GM21515 (cell line): Measurements from ENCODE around the gene USP48.
A peak's percentile ranks its signal among the peaks of the same experiment; 100 is the strongest.
"Not testable (repeated sequence)": the region's sequence is repeated elsewhere in the genome, so short reads cannot be mapped to it uniquely, and the experiment has no call there.

ENCODE experiments used
- ATAC-seq: cut with Tn5 transposase; IDR thresholded peaks from one replicate; pipeline ENCODE4 v1.9.1; 2021; ENCODE audit not compliant: unreplicated experiment

USP48 gene

GRCh38 chr1:21782868-21783678 lies at the start of gene USP48:
USP48 (minus strand) TSS chr1:21783149; CDS start chr1:21782957, 192 bp downstream.
- ATAC-seq: peak; percentile 63

GRCh38 chr1:21831454-21831970 lies 48.6 kb upstream of the USP48 start:
- no peak for ATAC-seq

GRCh38 chr1:21830792-21831453 lies 48.0 kb upstream of the USP48 start:
- ATAC-seq: no peak

GRCh38 chr1:21829294-21829693 lies 46.3 kb upstream of the USP48 start:
- no peak for ATAC-seq

GRCh38 chr1:21828506-21829210 lies 45.7 kb upstream of the USP48 start:
- ATAC-seq: no peak

GRCh38 chr1:21828075-21828474 lies 45.1 kb upstream of the USP48 start:
- no peak for ATAC-seq

GRCh38 chr1:21827141-21827679 lies 44.3 kb upstream of the USP48 start:
- no peak for ATAC-seq

- not testable (repeated sequence) for ATAC-seq
These were observed 43.7 kb upstream of the USP48 start for GRCh38 chr1:21826694-21827093.

GRCh38 chr1:21825393-21825792 lies 42.4 kb upstream of the USP48 start:
- ATAC-seq: no peak

- ATAC-seq: no peak
These were observed 42.0 kb upstream of the USP48 start for GRCh38 chr1:21824926-21825325.

GRCh38 chr1:21823980-21824702 lies 41.2 kb upstream of the USP48 start:
- ATAC-seq: no peak

- no peak for ATAC-seq
These were observed 40.4 kb upstream of the USP48 start for GRCh38 chr1:21823206-21823979.

- ATAC-seq: no peak
These were observed 39.4 kb upstream of the USP48 start for GRCh38 chr1:21822349-21822748.

- ATAC-seq: no peak
These were observed 38.6 kb upstream of the USP48 start for GRCh38 chr1:21821385-21822019.

- ATAC-seq: no peak
These were observed 37.8 kb upstream of the USP48 start for GRCh38 chr1:21820597-21821232.

GRCh38 chr1:21818656-21819055 lies 35.7 kb upstream of the USP48 start:
- no peak for ATAC-seq

- ATAC-seq: no peak
These were observed 33.8 kb upstream of the USP48 start for GRCh38 chr1:21816602-21817302.

GRCh38 chr1:21815724-21816321 lies 32.9 kb upstream of the USP48 start:
- ATAC-seq: no peak
